Stimulated activated CD8-positive, alpha-beta memory T cell treated with anti-CD3 and anti-CD28 coated beads, Interleukin-15, amount 100 ng/mL, for 4 hours (primary cell): ENCODE data around the gene PLCB3.

Experiments used
- DNase-seq, 2 donors: peaks; one replicate each; pipeline ENCODE4 v3.0.0-alpha.2; 2020; ENCODE audit warnings: low read depth in 2 of 2

Gene PLCB3

DNA sequence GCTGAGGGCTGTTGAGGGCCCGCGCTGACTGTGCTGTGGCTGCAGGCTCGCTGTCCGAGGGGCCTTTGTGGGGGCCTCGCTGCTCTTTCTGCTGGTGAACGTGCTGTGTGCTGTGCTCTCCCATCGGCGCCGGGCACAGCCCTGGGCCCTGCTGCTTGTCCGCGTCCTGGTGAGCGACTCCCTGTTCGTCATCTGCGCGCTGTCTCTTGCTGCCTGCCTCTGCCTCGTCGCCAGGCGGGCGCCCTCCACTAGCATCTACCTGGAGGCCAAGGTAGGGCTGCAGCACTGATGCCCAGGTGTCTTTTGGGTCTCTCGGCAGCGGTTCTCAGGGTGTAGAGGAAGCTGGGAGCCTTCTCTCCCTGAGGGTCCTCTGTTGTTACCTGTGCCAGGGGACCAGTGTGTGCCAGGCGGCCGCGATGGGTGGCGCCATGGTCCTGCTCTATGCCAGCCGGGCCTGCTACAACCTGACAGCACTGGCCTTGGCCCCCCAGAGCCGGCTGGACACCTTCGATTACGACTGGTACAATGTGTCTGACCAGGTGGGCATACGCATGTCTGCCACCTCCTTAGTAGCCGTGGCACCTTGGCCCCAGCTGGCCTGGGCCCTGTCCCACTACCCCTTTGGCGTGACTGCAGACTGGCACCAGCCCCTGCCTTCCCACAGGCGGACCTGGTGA is 36.5 kb downstream of the PLCB3 start:
- DNase-seq: no peak

GRCh38 chr11:64288353-64288750 is 37.0 kb downstream of the PLCB3 start:
- DNase-seq: no peak

GRCh38 chr11:64289002-64289564 is 37.8 kb downstream of the PLCB3 start:
- DNase-seq: no peak

- DNase-seq: no peak
Observed at GRCh38 chr11:64290352-64291261, 39.3 kb downstream of the PLCB3 start.

GRCh38 chr11:64291262-64291751 is 40.0 kb downstream of the PLCB3 start, which contains the start of gene KCNK4:
Gene KCNK4 (plus strand): TSS chr11:64291302. CDS start chr11:64293019, 1,717 bp downstream.
- no peak for DNase-seq

- DNase-seq: no peak
Observed at GRCh38 chr11:64291752-64292459, 40.6 kb downstream of the PLCB3 start.

DNA sequence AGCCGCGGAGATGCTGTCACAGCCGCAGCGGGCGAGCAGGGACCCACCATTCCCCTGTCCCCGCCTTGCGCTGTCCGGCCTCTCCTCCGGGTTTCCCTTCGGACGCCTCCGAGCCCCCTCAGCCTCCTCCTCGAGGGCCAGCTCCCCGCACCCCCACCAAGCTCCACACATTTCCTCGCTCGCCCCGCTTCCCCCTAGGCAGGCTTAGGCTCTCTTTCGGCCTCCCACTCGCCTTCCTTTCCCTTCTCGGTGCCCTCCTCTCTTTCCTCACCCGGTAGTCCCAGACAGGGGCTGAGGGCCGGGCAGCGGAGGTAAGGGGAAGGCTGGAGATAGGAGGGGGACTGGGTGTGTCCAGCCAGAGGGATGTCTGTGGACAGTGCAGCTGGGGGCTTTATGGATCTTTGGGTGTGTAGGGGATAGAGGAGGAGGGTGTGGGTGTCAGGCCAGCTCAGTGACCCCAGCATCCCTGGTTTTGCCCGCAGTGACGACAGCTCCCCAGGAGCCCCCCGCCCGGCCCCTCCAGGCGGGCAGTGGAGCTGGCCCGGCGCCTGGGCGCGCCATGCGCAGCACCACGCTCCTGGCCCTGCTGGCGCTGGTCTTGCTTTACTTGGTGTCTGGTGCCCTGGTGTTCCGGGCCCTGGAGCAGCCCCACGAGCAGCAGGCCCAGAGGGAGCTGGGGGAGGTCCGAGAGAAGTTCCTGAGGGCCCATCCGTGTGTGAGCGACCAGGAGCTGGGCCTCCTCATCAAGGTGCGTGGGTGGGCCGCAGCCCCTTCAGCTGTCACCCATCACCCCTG is 41.3 kb downstream of the PLCB3 start:
- DNase-seq: no peak

- no peak for DNase-seq
Observed at GRCh38 chr11:64294774-64295173, 43.4 kb downstream of the PLCB3 start.

DNA sequence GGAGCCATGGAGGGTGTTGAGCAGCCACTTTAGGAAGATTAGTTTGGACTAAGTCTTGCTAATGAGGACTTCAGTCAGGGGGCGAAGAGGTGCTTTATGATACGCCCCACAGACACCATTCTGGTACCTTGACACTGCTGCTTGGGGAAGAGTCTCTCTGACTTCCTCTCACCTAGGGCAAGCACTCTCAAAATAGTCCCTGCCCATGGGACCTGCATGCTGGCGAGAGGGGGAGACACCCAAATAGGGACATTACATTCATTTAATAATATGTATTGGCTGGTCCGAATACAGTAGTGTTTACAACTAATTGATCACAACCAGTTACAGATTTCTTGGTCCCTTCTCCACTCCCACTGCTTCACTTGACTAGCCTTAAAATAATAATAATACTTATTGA is 44.4 kb downstream of the PLCB3 start:
- DNase-seq: no peak

- no peak for DNase-seq
Observed at GRCh38 chr11:64296236-64296635, 44.9 kb downstream of the PLCB3 start.

GRCh38 chr11:64296830-64297698 is 45.7 kb downstream of the PLCB3 start:
- DNase-seq: no peak

DNA sequence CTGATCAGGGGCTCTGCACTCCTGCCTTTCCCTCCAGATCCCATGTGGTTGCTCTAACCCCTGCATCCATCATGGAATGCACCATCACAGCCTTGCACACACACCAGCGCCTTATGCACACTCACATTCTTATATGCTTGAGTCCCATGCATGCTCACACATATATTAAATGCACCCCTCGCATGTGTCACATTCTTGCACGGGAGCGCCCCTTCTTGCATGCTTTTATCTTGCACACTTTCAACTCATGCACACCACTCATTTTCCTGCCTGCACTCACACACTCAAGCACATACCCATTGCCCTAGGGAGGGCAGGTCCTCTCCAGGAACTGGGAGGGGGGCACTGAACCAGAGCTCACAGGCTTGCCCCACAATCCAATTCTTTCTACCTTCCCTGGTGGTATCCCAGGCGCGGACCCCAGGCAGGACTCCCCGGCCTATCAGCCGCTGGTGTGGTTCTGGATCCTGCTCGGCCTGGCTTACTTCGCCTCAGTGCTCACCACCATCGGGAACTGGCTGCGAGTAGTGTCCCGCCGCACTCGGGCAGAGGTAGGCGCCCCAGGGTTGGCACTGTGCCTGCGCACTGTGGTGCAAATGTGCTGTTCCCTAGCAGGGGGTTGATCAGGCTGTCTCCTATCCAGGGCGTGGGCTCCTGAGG is 46.5 kb downstream of the PLCB3 start:
- DNase-seq: no peak

DNA sequence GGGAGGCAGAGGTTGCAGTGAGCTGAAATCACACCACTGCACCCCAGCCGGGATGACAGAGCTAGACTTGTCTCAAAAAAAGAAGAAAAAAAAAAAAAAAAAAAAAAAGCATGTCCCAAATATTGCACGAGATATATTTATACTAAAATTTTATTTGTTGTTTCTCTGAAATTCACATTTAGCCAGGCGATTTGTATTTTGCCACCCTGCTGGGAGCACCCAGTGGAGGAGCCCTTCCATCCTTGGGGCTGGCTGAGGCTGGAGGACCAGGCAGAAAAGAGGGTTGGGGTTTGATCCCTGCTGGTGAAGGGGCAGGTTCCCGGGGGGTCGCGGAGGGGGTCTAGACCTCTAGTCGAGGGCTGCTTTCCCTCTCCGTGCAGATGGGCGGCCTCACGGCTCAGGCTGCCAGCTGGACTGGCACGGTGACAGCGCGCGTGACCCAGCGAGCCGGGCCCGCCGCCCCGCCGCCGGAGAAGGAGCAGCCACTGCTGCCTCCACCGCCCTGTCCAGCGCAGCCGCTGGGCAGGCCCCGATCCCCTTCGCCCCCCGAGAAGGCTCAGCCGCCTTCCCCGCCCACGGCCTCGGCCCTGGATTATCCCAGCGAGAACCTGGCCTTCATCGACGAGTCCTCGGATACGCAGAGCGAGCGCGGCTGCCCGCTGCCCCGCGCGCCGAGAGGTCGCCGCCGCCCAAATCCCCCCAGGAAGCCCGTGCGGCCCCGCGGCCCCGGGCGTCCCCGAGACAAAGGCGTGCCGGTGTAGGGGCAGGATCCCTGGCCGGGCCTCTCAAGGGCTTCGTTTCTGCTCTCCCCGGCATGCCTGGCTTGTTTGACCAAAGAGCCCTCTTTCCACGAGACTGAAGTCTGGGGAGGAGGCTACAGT is 47.9 kb downstream of the PLCB3 start:
- no peak for DNase-seq

GRCh38 chr11:64299847-64300648 is 48.7 kb downstream of the PLCB3 start, which contains the start of gene CATSPERZ:
Gene CATSPERZ (plus strand): TSS chr11:64300358. CDS start chr11:64300411, 53 bp downstream.
- no peak for DNase-seq

- no peak for DNase-seq
Observed at GRCh38 chr11:64303109-64304031, 52.0 kb downstream of the PLCB3 start.

- DNase-seq: no peak
Observed at GRCh38 chr11:64304032-64304315, 52.6 kb downstream of the PLCB3 start.
